NCI-H774 (cell line): ENCODE measurements around the gene SPRR2A.
"Not testable (repeated sequence)": the region's sequence is repeated elsewhere in the genome, so short reads cannot be mapped to it uniquely, and the experiment has no call there.

Experiments
- DNase-seq: peaks from one replicate; lab custom pipeline; 2025; lab: John Stamatoyannopoulos, UW

The SPRR2A gene

DNA sequence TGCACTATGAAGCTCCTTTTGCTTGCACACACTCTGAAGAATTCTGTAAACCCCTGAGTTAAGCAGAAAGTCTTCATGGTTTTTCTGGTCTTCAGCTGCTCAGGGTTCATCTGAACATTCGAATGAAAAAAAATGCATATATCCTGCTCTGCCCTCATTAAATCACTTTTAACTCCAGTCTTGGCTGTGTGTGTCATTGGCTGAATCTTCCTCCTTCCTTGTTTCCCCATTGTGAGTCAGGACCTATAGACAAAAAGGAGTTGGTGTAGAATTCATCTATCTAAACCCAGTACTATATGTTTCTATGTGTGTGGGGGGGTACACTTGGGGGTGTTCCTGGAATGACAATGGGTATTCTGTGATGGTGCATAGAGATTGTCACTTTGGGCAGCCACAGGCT is 32.9 kb downstream of the SPRR2A start:
- no peak for DNase-seq

DNA sequence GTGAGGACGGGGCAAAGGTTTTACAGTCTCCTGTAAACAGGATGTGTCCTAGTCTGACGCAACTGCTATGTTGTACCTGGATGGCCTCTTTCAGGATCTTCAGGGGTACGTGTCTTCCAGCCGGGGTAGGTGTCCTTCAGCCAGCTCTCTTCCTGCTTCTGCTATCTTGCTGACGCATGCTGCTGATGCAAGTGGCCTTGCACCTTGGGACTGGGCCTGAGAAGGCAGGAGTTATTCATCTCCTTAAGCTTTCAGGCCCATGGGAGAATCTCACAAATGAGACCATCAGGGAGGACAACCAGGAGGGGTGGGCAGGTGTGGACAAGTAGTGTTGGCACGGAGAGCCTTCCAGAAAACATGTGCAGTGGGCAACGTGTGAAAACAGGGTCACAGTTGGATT is 34.2 kb downstream of the SPRR2A start:
- DNase-seq = no peak

DNA sequence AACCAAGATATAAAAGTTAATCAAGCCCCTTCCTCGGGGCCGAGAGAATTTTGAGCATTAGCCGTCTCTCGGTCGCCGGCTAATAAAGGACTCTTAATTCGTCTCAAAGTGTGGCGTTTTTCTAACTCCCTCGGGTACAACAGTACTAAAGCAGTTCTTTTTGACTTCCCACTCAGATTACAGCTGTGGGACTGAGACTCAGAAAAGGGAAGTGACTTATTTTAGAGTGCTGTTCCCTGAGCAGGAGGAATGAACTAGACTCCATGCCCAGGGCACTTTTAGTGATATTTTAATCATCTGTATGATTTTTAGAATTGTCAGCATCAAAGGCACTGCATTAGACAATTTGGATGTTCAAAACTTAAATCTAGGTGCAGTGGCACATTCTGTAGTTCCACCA is 35.0 kb downstream of the SPRR2A start:
- DNase-seq = not testable (repeated sequence)

DNA sequence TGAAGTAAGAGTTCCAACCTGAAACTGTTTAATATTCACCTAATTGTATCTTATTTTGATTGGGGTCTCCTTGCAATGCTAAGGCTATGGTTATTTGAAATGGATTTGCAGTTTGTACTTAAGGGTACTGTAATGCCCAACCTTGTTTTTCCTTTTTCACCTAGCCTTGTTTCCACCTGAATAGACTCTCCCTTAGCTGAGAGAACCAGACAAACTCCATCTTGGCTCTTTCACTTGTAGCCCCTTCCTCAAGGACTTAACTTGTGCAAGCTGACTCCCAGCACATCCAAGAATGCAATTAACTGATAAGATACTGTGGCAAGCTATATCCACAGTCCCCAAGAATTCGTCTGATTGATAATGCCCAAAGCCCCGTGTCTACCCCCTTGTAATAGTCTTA is 35.5 kb downstream of the SPRR2A start:
- DNase-seq = not testable (repeated sequence)

DNA sequence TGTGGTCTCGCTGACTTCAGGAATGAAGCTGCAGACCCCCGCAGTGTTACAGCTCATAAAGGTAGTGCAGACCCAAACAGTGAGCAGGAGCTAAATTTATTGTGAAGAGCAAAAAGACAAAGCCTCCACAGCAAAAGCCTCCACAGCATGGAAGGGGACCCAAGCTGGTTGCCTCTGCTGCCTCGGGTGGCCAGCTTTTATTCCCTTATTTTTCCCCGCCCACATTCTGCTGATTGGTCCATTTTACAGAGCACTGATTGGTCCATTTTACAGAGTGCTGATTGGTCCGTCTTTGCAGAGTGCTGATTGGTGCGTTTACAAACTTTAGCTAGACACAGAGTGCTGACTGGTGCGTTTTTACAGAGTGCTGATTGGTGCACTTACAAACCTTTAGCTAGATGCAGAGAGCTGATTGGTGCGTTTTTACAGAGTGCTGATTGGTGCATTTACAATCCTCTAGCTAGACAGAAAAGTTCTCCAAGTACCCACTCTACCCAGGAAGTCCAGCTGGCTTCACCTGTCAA is 46.0 kb downstream of the SPRR2A start:
- DNase-seq = not testable (repeated sequence)
